ENCODE data around the gene CCDC47.
"Not testable (repeated sequence)": the region's sequence is repeated elsewhere in the genome, so short reads cannot be mapped to it uniquely, and the experiment has no call there.

Gene CCDC47

DNA sequence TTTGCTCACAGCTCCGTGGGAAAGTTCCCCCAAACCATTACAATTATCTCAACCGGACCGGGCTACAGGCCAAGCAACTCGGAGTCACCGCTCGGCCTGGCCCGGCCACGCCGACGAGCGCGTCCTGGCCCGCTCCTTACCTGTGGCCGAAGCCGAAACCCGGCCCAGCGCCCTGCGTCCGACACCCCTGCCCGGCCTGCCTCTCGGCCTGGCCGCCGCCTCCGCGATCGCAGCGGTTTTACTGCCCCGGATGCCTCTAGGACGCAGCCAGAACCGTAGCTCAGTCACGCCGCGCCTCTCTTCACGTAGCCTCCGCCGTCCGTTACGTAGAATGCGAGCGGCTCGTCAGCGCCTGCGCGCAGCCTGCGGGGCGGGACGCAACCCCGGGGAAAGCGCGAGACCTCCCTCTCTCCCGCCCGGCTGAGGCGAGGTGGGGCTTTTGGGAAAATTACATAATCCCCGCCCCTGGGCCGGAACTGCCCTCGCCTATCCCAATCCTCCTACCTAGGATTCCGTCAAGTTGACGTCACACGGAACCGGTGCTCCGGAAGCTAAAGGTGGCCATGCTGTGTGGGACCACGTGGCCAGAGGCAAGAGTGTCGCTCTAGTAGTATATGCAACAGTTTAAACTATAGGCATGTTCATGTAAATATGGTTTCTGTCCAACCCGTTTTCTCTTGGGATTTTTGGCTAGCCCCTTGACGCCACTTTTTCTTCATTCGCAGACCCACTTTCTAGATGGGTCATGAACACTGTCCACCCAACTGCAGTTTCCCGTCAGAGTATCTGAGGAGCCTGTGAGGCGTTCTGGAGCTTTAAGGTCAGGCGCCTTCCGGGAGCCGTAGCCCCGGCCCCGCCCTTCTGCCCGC, at the start of gene CCDC47:
Gene CCDC47 (minus strand): TSS at position 326 of the 869 bp plus-strand sequence. CDS start 7,422 bp downstream, outside the sequence.
- peak; percentile 100 for DNase-seq (ENCODE audit: low spot score)

DNA sequence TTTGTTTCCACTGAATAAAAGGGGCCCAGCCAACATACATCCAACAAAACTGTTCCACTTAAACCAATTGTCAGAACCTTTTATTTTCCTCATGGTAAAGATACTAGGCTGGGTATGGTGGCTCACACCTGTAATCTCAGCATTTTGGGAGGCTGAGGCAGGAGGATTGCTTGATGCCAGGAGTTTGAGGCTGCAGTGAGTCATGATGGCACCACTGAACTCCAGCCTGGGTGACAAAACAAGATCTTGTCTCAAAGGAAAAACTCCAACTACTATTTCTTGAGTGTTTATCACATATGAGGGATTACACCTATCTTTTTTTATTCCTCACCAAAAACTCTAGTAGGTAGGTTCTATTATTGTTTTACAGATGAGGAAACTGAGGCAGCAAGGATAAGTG, 49.1 kb upstream of the CCDC47 start:
- no peak for DNase-seq (ENCODE audit: low spot score)

DNA sequence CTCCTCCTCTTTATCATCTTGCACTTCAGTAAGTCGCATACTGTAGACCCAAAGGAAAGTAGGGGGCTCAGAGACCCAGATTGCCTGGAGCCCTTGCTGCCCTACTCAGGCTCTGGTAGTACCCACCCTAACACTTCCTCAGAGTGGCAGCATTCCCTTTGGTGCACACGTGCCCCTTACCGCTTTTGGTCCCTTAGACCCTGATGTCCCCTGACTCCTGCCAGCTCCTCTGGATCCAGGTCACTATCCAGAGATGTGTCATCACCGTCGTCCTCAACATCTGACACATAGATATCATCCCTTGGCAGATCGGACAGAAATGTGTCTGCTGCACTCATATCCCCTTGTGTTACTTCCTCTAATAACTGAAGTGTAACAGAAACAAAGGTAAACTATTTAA, 48.4 kb upstream of the CCDC47 start:
- DNase-seq (ENCODE audit: low spot score) = no peak

- no peak for DNase-seq (ENCODE audit: low spot score)
Measured at GRCh38 chr17:63820963-63821561, 47.7 kb upstream of the CCDC47 start.

GRCh38 chr17:63819585-63820537, 46.5 kb upstream of the CCDC47 start:
- DNase-seq (ENCODE audit: low spot score) = no peak

DNA sequence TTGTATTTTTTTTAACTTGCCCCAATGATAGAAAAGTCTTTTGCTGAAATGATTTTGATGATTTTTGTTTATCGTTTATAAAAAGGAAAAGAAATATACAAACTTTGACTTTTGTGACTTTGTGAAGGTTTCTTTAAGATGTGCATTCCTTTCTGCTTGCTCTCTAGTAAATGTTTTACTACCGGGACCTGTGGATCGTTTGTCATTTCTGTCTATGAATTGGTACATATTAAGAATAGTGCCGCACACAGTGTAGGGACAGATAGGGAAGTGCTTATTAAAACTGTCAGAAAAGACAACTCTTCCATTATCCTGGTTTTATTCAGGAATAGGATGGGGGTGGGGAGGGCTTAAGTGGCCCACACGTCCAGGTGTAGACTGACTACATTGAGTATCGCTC, 45.7 kb upstream of the CCDC47 start:
- DNase-seq (ENCODE audit: low spot score) = no peak

DNA sequence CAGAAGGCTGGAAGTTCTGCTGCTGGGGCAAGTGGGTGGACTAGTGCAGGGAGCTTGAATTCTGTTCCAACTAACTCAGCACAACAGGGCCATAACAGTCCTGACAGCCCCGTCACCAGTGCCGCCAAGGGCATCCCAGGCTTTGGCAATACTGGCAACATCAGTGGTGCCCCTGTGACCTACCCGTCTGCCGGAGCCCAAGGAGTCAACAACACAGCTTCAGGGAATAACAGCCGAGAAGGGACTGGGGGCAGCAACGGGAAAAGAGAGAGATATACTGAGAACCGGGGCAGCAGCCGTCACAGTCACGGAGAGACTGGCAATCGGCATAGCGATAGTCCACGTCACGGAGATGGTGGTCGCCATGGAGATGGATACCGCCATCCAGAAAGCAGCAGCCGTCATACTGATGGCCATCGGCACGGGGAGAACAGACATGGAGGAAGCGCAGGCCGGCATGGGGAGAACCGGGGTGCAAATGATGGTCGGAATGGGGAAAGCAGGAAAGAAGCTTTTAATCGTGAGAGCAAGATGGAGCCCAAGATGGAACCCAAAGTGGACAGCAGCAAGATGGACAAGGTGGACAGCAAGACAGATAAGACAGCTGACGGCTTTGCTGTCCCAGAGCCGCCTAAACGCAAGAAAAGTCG, 44.5 kb upstream of the CCDC47 start:
- no peak for DNase-seq (ENCODE audit: low spot score)

DNA sequence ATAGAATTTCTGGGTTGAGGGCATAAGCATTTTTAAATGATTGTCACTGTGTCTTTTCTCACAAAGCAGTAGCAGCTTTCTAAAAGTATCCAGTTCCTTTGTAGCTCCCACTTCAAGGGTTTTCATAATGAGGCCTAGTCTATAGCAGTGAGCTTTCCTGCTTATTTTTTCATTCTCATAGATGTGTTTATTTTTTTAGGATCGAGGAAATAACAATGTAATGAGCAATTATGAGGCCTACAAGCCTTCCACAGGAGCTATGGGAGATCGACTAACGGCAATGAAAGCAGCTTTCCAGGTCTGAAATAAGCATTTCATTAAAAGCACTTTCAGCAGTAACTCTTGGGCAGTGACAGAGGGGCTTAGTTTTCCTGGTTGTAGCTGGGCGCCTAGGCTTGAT, 43.3 kb upstream of the CCDC47 start:
- no peak for DNase-seq (ENCODE audit: low spot score)

DNA sequence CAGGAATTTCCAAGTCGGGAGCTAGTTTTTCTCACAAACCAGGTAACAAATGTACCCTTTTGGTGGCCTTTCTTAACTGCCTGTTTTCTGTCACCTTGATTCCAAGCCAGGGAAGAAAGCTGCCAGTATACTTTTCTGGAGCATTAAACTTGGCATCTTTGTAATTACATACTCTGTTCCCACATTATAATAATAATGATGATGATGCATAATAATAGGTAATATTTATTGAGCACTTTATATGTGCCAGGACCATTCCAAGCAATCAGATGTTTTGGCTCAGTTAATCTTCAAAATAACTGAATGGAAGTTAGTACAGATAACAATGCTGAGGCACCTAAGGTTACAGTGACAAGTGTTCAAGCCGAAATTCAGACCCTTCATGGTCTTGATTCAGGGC, 42.7 kb upstream of the CCDC47 start:
- DNase-seq (ENCODE audit: low spot score) = no peak

- DNase-seq (ENCODE audit: low spot score) = no peak
Measured at GRCh38 chr17:63809970-63810369, 36.6 kb upstream of the CCDC47 start.

- DNase-seq (ENCODE audit: low spot score) = no peak
Measured at GRCh38 chr17:63805591-63805990, 32.2 kb upstream of the CCDC47 start.

GRCh38 chr17:63804328-63804727, 30.9 kb upstream of the CCDC47 start:
- DNase-seq (ENCODE audit: low spot score) = no peak

- no peak for DNase-seq (ENCODE audit: low spot score)
Measured at GRCh38 chr17:63800783-63801182, 27.4 kb upstream of the CCDC47 start.

DNA sequence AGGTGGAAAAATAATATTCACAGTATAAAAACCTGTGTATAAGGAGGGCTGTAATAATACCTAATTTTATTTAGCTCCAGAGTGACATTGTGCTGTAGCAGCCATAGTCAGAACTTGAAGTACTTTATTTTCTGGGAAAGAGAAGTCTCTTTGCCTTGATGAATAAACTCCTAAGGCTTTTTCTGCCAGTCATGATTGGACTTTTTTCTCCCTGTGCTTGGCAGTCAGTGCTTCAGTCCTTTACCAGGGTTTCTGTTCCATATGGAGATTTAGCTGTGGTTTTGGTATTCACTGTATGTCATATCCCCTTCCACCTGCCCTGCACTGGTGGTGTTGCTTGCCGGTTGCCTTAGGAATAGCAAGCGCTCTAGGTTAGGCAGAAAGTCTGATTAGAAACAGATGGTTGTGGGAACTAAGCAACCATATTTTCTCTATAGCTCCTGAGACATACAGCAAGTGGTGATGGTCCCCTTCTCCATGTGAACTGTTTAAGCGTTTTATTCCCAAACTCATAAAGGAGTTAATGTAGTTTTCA, 25.2 kb upstream of the CCDC47 start:
- DNase-seq (ENCODE audit: low spot score) = no peak

GRCh38 chr17:63796375-63796774, 23.0 kb upstream of the CCDC47 start:
- not testable (repeated sequence) for DNase-seq (ENCODE audit: low spot score)

- no peak for DNase-seq (ENCODE audit: low spot score)
Measured at GRCh38 chr17:63792055-63792729, 18.8 kb upstream of the CCDC47 start.

DNA sequence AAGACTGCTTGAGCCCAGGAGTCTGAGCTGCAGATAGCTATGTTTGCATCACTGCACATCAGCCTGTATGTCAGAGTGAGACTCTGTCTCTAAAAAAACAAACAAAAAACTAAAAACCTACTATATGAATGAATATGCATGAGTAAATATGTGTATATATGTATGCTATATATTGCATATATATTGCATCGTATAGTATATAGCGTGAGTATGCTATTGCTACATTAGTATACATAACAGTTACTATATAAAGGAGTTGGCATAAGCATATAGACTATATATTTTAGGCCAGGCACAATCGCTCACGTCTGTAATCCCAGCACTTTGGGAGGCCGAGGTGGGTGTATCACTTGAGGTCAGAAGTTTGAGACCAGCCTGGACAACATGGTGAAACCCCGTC, 16.7 kb upstream of the CCDC47 start:
- DNase-seq (ENCODE audit: low spot score) = no peak

GRCh38 chr17:63786971-63787711, 13.7 kb upstream of the CCDC47 start:
- no peak for DNase-seq (ENCODE audit: low spot score)

GRCh38 chr17:63786117-63786516, 12.7 kb upstream of the CCDC47 start:
- no peak for DNase-seq (ENCODE audit: low spot score)

DNA sequence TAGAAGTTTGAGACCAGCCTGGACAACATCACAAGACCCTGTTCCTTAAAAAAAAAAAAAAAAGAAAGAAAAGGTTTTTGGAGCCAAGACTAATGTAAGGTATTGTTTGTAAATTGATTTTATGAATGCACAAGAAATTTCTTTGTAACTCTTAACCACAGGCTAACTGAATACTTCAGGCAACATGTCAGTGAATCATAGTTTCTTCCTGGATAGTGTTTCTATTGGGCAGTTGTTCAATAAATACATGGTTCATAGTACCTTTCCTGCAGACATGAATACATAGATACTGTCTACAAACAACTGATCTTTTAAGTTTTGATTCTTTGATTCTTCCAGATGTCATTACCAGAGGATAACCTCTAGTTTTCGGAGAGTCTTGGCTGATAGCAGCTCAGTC, 12.2 kb upstream of the CCDC47 start:
- DNase-seq (ENCODE audit: low spot score) = no peak
